HCT116 (cell line): ENCODE data around the gene RAB32. TPM values are rescaled to one million over a fixed set of nuclear protein-coding genes. Genes with fewer than 3 reads are reported as not detected.

ENCODE experiments used
- ATAC-seq: fragments of 200-7000 bp; cut with Tn5 transposase; 2 replicates; pipeline ENCODE4 v1.9.1; 2020; ENCODE audit warnings: mild to moderate bottlenecking, moderate library complexity
- BruUV-seq: library from RNA; stranded (reverse); fragments of 400-500 nt; replicated peaks from 2 replicates; lab custom pipeline; 2021; lab: Mats Ljungman, UMichigan
- CTCF ChIA-PET: fragments of 300-600 bp; sonication (Branson Sonifier 250); formaldehyde crosslinking; loops from one replicate; lab custom pipeline; 2021; ENCODE audit warnings: antibody characterized with exemption; lab: Charles Lee
- POLR2A ChIA-PET: fragments of 300-600, 350-600 bp; sonication (Branson Sonifier 250); formaldehyde crosslinking; loops from one replicate; lab custom pipeline; 2021; ENCODE audit warnings: antibody characterized with exemption; lab: Charles Lee
- RAD21 ChIA-PET, 2 experiments: fragments of 300-600 bp; sonication (Branson Sonifier 250); formaldehyde crosslinking; loops; one replicate each; lab custom pipeline; 2023; ENCODE audit warnings: low total read pairs in 2 of 2; ENCODE audit not compliant: uncharacterized antibody in 2 of 2, unreplicated experiment in 2 of 2, low non-redundant PET in 1 of 2; lab: Charles Lee
- DNase-seq: peaks from one replicate; pipeline ENCODE4 v3.0.0-alpha.2; 2010; ENCODE audit warnings: low read depth, low spot score
- H2AFZ ChIP-seq: fragments of 200-600 bp; shearing (Covaris generic), sonication (generic); 2 replicates; pipeline ENCODE4 v1.6.1; 2017; ENCODE audit warnings: low read depth, mixed run types, mixed read lengths, antibody characterized with exemption, low read length; ENCODE audit not compliant: poor library complexity, severe bottlenecking
- H3K27ac ChIP-seq: 2 replicates; pipeline ENCODE4 v1.5.1; 2012; ENCODE audit warnings: low read depth, low read length
- H3K27me3 ChIP-seq: fragments of 200-600 bp; sonication (generic); 2 replicates; pipeline ENCODE4 v1.6.1; 2016; ENCODE audit warnings: mixed run types, low read length, mixed read lengths; ENCODE audit not compliant: insufficient read depth
- H3K36me3 ChIP-seq, 2 experiments: fragments of 200-500 bp in 1 of 2; fragments of 200-600 bp in 1 of 2; sonication (Bioruptor generic) in 1 of 2; sonication (generic) in 1 of 2; 2 replicates each; pipeline versions ENCODE4 v1.5.1 to v1.6.1; 2014 to 2016; ENCODE audit warnings: low read length in 2 of 2, inconsistent platforms in 1 of 2, mixed read lengths in 1 of 2, mixed run types in 1 of 2; ENCODE audit not compliant: insufficient read depth in 2 of 2, control insufficient read depth in 1 of 2
- H3K4me1 ChIP-seq, 2 experiments: fragments of 200-600 bp in 1 of 2; sonication (generic) in 1 of 2; 2 replicates each; pipeline versions ENCODE4 v1.5.1 to v1.6.1; 2012 to 2017; ENCODE audit warnings: low read length in 2 of 2, inconsistent platforms in 1 of 2, mild to moderate bottlenecking in 1 of 2, mixed read lengths in 1 of 2, mixed run types in 1 of 2, moderate library complexity in 1 of 2; ENCODE audit not compliant: insufficient read depth in 2 of 2, control insufficient read depth in 1 of 2
- H3K4me2 ChIP-seq: fragments of 200-600 bp; sonication (generic); 2 replicates; pipeline ENCODE4 v1.6.1; 2017; ENCODE audit warnings: mixed run types, low read length, mixed read lengths
- H3K4me3 ChIP-seq, 2 experiments: fragments of 200-600 bp in 1 of 2; sonication (generic) in 1 of 2; replicated peaks in 1 of 2; 2 replicates each; pipeline ENCODE4 v1.5.1; 2011 to 2016; ENCODE audit warnings: low read length in 2 of 2, control low read depth in 1 of 2, low read depth in 1 of 2, mild to moderate bottlenecking in 1 of 2, mixed read lengths in 1 of 2, mixed run types in 1 of 2
- H3K79me2 ChIP-seq: fragments of 200-600 bp; sonication (generic); 2 replicates; pipeline ENCODE4 v1.6.1; 2017; ENCODE audit warnings: mild to moderate bottlenecking, mixed run types, low read length, moderate library complexity, mixed read lengths; ENCODE audit not compliant: insufficient read depth
- H3K9ac ChIP-seq: fragments of 200-600 bp; sonication (generic); 2 replicates; pipeline ENCODE4 v1.6.1; 2016; ENCODE audit warnings: low read length, mixed read lengths
- H3K9me2 ChIP-seq: fragments of 200-600 bp; sonication (generic), shearing (Covaris generic); 2 replicates; pipeline ENCODE4 v1.6.1; 2017; ENCODE audit warnings: mixed run types, mild to moderate bottlenecking, moderate library complexity; ENCODE audit not compliant: insufficient read depth
- H3K9me3 ChIP-seq, 2 experiments: fragments of 200-500 bp in 1 of 2; fragments of 200-600 bp in 1 of 2; sonication (Bioruptor generic) in 1 of 2; sonication (generic) in 1 of 2; 2 replicates each; pipeline ENCODE4 v1.6.1; 2014 to 2017; ENCODE audit warnings: low read length in 2 of 2, mixed read lengths in 2 of 2, inconsistent platforms in 1 of 2, low read depth in 1 of 2, mild to moderate bottlenecking in 1 of 2, mixed run types in 1 of 2, moderate library complexity in 1 of 2; ENCODE audit not compliant: control insufficient read depth in 1 of 2, insufficient read depth in 1 of 2
- H4K20me1 ChIP-seq: fragments of 200-600 bp; sonication (generic), shearing (Covaris generic); 2 replicates; pipeline ENCODE4 v1.6.1; 2017; ENCODE audit warnings: mixed run types, mild to moderate bottlenecking, moderate library complexity; ENCODE audit not compliant: insufficient read depth
- CBX3 ChIP-seq: IDR thresholded peaks from 2 replicates; pipeline ENCODE4 v1.6.1; 2012; ENCODE audit warnings: low read depth
- EGR1 ChIP-seq: IDR thresholded peaks from 2 replicates; pipeline ENCODE4 v1.6.1; 2012; ENCODE audit warnings: low read depth
- EZH2 ChIP-seq: fragments of 200-600 bp; sonication (generic); IDR thresholded peaks from 2 replicates; pipeline ENCODE4 v1.6.1; 2017; ENCODE audit warnings: antibody characterized with exemption, mixed run types
- MAX ChIP-seq: IDR thresholded peaks from 2 replicates; pipeline ENCODE4 v1.6.1; 2012
- SIN3A ChIP-seq: IDR thresholded peaks from 2 replicates; pipeline ENCODE4 v1.6.1; 2012; ENCODE audit warnings: low read depth
- SP1 ChIP-seq: IDR thresholded peaks from 2 replicates; pipeline ENCODE4 v1.6.1; 2012; ENCODE audit warnings: low read depth
- YY1 ChIP-seq: IDR thresholded peaks from 2 replicates; pipeline ENCODE4 v1.6.1; 2011; ENCODE audit warnings: low read length, low read depth, moderate library complexity, mild to moderate bottlenecking; ENCODE audit not compliant: insufficient replicate concordance; ENCODE audit errors: extremely low read depth
- ZFX ChIP-seq: fragments of 450-650 bp; IDR thresholded peaks from 2 replicates; pipeline ENCODE4 v1.6.1; 2017
- ZNF274 ChIP-seq: fragments of 200-500 bp; sonication (Bioruptor generic); IDR thresholded peaks from 2 replicates; pipeline ENCODE4 v1.6.1; 2014; ENCODE audit warnings: mild to moderate bottlenecking, low read depth, low read length, inconsistent platforms
- intact Hi-C: fragments of 100-400 bp; cut with micrococcal nuclease; formaldehyde crosslinking; loops from 2 replicates; pipeline ENCODE4 v1.10.0; 2022
- total RNA-seq: library from RNA; stranded (reverse); gene quantifications from one replicate; pipeline ENCODE4 v1.2.1, GENCODE V29; 2021; ENCODE audit not compliant: unreplicated experiment
- TF ChIP-seq, protein P1 (sequence below), 3 experiments: fragments of 200-600 bp in 1 of 3; sonication (generic) in 1 of 3; IDR thresholded peaks in 2 of 3; conservative IDR thresholded peaks in 1 of 3; 2 replicates each; pipeline ENCODE4 v1.5.1; 2012 to 2017; ENCODE audit warnings: low read depth in 2 of 3, low read length in 2 of 3, antibody characterized with exemption in 1 of 3, borderline replicate concordance in 1 of 3, control low read depth in 1 of 3, mild to moderate bottlenecking in 1 of 3, mixed read lengths in 1 of 3, mixed run types in 1 of 3, moderate library complexity in 1 of 3; ENCODE audit not compliant: insufficient read depth in 1 of 3

Gene RAB32
- total RNA-seq, 1 experiment from 2014 or later: not detected

DNA sequence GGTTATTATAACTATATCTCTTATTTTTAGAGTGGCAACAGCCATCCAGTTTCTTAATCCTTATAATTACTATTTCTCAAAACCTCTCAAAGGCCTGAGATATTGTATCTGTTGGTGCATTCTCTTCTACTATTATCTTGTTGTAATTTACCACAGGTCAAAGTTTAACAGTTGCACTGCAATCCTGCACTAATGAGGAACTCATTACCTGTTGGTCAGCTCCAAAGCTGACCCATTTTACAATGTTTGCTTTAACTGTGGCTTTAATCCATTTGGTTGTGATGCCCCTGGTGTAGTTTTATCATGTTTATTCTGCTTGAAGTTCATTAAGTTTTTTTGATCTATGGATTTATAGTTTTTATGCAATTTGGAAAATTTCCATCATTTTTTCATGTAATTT, 48.8 kb downstream of the RAB32 start:
- Histone ChIP-seq H3K27ac (no peak overlapping the region), H3K9me3 (no peaks in the 10 kb centered on the region), H4K20me1 (no peaks in the 10 kb centered on the region), H2AFZ (no peak overlapping the region), H3K4me1 (no peaks in the 10 kb centered on the region), H3K9me2 (no peaks in the 10 kb centered on the region), H3K4me2 (no peak overlapping the region), H3K4me3 (no peak overlapping the region), H3K36me3 (no peaks in the 10 kb centered on the region), H3K79me2 (no peaks in the 10 kb centered on the region), H3K27me3 (no peaks in the 10 kb centered on the region), H3K9ac (no peak overlapping the region)
- ATAC-seq (no peak), DNase-seq (no peak)
- CTCF ChIA-PET: no interaction called here
- POLR2A ChIA-PET: no interaction called here
- RAD21 ChIA-PET: no interaction called here
- intact Hi-C loops: no loop called here
- TF ChIP-seq SIN3A (no peak), ZNF274 (no peak), YY1 (no peak), MAX (no peak), CBX3 (no peak), EZH2 (no peak), EGR1 (no peak), ZFX (no peak), SP1 (no peak)
- TF ChIP-seq, protein P1, sequence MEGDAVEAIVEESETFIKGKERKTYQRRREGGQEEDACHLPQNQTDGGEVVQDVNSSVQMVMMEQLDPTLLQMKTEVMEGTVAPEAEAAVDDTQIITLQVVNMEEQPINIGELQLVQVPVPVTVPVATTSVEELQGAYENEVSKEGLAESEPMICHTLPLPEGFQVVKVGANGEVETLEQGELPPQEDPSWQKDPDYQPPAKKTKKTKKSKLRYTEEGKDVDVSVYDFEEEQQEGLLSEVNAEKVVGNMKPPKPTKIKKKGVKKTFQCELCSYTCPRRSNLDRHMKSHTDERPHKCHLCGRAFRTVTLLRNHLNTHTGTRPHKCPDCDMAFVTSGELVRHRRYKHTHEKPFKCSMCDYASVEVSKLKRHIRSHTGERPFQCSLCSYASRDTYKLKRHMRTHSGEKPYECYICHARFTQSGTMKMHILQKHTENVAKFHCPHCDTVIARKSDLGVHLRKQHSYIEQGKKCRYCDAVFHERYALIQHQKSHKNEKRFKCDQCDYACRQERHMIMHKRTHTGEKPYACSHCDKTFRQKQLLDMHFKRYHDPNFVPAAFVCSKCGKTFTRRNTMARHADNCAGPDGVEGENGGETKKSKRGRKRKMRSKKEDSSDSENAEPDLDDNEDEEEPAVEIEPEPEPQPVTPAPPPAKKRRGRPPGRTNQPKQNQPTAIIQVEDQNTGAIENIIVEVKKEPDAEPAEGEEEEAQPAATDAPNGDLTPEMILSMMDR (IDR thresholded peaks at IDR 0.05 in 2 of 3, conservative IDR thresholded peaks at IDR 0.05 in 1 of 3; ENCODE audit: borderline replicate concordance in 1 of 3, insufficient read depth in 1 of 3, low read depth in 2 of 3, low read length in 2 of 3): no peak
- BruUV-seq: no TSS peak
